Measurements from ENCODE around the gene SUSD5. TPM values are rescaled to one million over a fixed set of nuclear protein-coding genes. Genes with fewer than 3 reads are reported as not detected.
"Not testable (repeated sequence)": the region's sequence is repeated elsewhere in the genome, so short reads cannot be mapped to it uniquely, and the experiment has no call there.

Gene SUSD5
- total RNA-seq, 4 donors from 2014 or later = 0.69 to 4.5 (median 2.1) TPM

DNA sequence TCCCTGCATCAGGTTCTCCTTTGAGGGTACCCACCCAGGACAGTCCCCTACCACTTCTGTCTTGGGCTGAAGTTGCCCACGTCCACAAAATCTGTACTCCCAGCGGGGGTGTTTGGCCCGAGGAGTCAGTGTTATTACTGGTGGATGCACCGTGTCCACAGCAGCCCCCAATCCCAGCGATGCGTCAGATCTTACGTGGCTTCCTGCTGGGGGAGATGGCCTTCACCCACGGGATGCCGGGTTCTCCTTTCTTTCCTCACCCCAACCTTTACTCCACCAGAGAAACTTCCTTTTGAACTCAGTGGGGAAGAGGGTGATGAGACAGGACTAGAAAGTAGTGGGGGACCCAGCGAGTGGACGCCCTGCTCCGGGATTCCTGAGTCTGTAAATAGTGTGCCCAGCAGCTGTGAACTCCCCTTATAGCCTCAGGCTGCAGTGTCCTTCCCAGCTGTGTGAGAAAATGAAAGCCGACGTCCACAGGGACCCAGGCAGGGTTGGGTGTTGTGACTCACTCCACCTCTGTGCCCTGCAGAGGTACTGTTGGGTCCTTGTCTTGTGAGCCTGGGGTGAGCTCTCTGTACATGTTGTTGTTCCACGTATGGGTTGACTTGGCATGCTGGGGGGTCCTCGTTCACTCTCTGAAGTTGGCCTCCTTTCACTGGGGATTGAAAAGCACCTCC is 73.2 kb downstream of the SUSD5 start:
- H3K4me1 ChIP-seq = peaks cover 0 to 14% (median 0%) of the 10 kb centered on the region in 3 donors
- no peaks in the 10 kb centered on the region for H3K9me3 ChIP-seq
- TF ChIP-seq, protein P1, sequence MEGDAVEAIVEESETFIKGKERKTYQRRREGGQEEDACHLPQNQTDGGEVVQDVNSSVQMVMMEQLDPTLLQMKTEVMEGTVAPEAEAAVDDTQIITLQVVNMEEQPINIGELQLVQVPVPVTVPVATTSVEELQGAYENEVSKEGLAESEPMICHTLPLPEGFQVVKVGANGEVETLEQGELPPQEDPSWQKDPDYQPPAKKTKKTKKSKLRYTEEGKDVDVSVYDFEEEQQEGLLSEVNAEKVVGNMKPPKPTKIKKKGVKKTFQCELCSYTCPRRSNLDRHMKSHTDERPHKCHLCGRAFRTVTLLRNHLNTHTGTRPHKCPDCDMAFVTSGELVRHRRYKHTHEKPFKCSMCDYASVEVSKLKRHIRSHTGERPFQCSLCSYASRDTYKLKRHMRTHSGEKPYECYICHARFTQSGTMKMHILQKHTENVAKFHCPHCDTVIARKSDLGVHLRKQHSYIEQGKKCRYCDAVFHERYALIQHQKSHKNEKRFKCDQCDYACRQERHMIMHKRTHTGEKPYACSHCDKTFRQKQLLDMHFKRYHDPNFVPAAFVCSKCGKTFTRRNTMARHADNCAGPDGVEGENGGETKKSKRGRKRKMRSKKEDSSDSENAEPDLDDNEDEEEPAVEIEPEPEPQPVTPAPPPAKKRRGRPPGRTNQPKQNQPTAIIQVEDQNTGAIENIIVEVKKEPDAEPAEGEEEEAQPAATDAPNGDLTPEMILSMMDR (IDR thresholded peaks at IDR 0.05) = no peak
- TF ChIP-seq POLR2AphosphoS5 (IDR thresholded peaks at IDR 0.05) (no peak), POLR2A (IDR thresholded peaks at IDR 0.05) (no peak), EP300 (IDR thresholded peaks at IDR 0.05) (no peak)
- H3K27ac ChIP-seq = no peak overlapping the region
- ATAC-seq = no peak
- peaks cover 0 to 60% of the 10 kb centered on the region in 2 donors for H3K36me3 ChIP-seq
- 60 to 100% methylated on average over 1 of the region's 16 CpGs for WGBS, 2 donors (ENCODE audit: low coverage in 1 of 2)
- no peak overlapping the region for H3K4me3 ChIP-seq
- H3K27me3 ChIP-seq = no peaks in the 10 kb centered on the region

DNA sequence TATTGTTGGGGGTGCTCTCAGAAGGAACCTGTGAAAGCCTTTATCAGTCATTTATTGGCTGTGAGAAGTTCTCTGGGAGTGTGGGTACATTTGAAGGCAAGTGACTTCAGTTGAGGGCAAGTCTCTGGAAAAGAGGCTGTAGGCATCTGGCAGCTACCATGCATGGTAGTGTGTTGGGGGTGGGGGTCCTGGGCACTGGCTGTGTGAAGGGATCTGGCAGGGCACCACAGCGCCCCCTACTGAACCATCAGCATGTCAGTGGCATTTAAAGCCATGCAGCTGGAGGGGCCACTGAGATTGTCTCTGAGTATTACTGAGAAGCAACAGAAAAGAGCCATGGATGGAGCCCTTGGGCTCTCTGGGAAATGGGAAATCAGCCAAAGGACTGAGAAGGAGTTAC is 74.2 kb downstream of the SUSD5 start:
- H3K27me3 ChIP-seq = no peaks in the 10 kb centered on the region
- no peak for TF ChIP-seq POLR2AphosphoS5 (IDR thresholded peaks at IDR 0.05)
- TF ChIP-seq POLR2A (IDR thresholded peaks at IDR 0.05) = no peak
- no peak for TF ChIP-seq EP300 (IDR thresholded peaks at IDR 0.05)
- TF ChIP-seq, protein P1 (IDR thresholded peaks at IDR 0.05) = no peak
- no peak overlapping the region for H3K27ac ChIP-seq
- H3K9me3 ChIP-seq = no peaks in the 10 kb centered on the region
- ATAC-seq = no peak
- 20% methylated on average over 1 of the region's 1 CpG; no CpG with 5 or more reads in 1 of the 2 donors for WGBS, 2 donors (ENCODE audit: low coverage in 1 of 2)
- H3K4me1 ChIP-seq = peaks cover 0 to 23% (median 0%) of the 10 kb centered on the region in 3 donors
- no peak overlapping the region for H3K4me3 ChIP-seq
- H3K36me3 ChIP-seq = peaks cover 0 to 68% of the 10 kb centered on the region in 2 donors

DNA sequence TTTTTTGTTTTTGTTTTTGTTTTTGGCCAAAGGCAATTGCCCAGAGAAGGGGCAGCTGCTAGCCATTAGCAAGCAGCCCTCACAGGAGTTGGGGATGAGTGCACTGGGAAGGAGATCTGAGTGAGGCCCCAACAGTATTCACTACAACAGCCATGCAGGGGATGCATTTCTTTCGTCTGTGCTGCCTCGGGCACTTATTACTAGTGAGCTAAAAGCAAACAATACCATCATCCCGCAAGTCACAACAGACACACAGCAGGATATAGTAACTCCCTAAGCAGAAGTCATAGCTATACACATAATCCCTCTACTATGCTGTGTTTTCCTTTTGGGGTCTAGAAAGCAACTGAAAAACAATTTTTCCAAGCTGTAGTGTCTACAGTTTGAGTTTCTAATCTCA is 77.6 kb downstream of the SUSD5 start:
- Histone ChIP-seq H3K4me1 (peaks cover 0 to 9% (median 0%) of the 10 kb centered on the region in 3 donors), H3K36me3 (peaks cover 0 to 93% of the 10 kb centered on the region in 2 donors), H3K27me3 (no peaks in the 10 kb centered on the region), H3K9me3 (no peaks in the 10 kb centered on the region), H3K4me3 (no peak overlapping the region), H3K27ac (no peak overlapping the region)
- ATAC-seq = no peak
- TF ChIP-seq POLR2AphosphoS5 (IDR thresholded peaks at IDR 0.05) (no peak), POLR2A (IDR thresholded peaks at IDR 0.05) (no peak)
- WGBS, 2 donors (ENCODE audit: low coverage in 1 of 2) = 80 to 89% methylated on average over 3 of the region's 3 CpGs

DNA sequence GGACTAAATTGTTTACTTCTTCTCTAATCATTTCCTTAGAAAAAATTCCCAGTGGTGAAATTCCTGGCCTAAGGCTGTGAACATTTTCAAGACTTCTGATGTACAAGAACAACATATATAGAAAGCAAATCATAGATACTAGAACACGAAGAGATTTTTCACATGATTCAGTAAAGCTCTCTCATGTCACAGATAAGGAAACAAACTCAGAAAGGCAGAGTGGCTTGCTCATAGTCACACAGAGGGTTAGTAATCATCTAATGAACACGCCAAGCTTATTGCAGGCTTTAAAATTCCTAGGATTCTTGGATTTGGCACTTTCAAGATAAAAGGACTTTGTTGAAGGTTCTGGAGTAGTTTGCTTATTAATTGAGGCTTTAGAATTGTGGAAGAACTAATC is 78.6 kb downstream of the SUSD5 start:
- Histone ChIP-seq H3K27ac (no peak overlapping the region), H3K4me1 (peaks cover 0 to 9% (median 0%) of the 10 kb centered on the region in 3 donors), H3K9me3 (no peaks in the 10 kb centered on the region), H3K4me3 (no peak overlapping the region), H3K27me3 (no peaks in the 10 kb centered on the region), H3K36me3 (peaks cover 0 to 91% of the 10 kb centered on the region in 2 donors)
- WGBS, 2 donors (ENCODE audit: low coverage in 1 of 2) = 32 to 44% methylated on average over 2 of the region's 2 CpGs
- TF ChIP-seq POLR2A (IDR thresholded peaks at IDR 0.05) (no peak), EP300 (IDR thresholded peaks at IDR 0.05) (no peak), POLR2AphosphoS5 (IDR thresholded peaks at IDR 0.05) (no peak)
- TF ChIP-seq, protein P1 (IDR thresholded peaks at IDR 0.05) = no peak
- ATAC-seq = no peak

DNA sequence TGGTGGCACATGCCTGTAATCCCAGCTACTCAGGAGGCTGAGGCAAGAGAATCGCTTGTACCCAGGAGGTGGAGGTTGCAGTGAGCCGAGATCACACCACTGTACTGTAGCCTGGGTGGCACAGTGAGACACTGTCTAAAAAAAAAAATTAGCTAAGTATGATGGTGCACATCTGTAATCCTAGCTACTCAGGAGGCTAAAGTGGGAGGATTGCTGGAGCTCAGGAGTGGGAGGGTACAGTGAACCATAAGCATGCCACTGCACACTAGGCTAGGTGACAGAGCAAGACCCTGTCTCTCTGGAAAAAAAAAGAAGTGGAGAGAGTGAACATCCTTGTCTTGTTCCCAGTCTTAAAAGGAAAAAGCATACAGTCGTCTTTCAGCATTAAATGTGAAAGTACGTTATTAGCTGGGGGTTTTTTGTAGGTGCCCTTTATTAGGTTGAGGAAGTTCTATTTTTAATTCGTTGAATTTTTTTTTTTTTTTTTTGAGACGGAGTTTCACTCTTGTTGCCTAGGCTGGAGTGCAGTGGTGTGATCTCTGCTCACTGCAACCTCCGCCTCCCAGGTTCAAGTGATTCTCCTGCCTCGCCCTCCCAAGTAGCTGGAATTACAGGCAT is 79.5 kb downstream of the SUSD5 start:
- not testable (repeated sequence) for H3K9me3 ChIP-seq, ATAC-seq, H3K4me1 ChIP-seq, H3K27me3 ChIP-seq, H3K4me3 ChIP-seq, H3K27ac ChIP-seq
- H3K36me3 ChIP-seq = peaks cover 2 to 91% of the 10 kb centered on the region in 2 donors
- WGBS, 2 donors (ENCODE audit: low coverage in 1 of 2) = 78 to 90% methylated on average over 4 to 8 of the region's 8 CpGs

DNA sequence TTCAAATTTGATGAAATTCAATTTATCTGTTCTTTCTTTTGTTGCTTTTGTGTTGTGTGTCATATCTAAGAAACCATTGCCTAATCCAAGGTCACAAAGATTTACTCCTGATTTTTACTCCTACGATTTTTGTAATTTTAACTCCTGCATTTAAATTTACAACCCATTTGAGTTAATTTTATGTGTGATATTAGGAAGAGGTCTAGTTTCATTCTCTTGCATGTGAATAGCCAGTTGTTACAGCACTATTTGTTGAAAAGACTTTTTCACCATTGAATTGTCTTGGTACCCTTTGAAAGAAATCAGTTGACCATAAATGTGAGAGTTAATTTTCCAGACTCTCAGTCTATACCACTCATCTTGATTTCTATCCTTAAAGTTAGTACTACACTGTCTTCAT is 80.9 kb downstream of the SUSD5 start:
- Histone ChIP-seq H3K9me3 (no peaks in the 10 kb centered on the region), H3K4me1 (peaks cover 0 to 9% (median 0%) of the 10 kb centered on the region in 3 donors), H3K27me3 (no peaks in the 10 kb centered on the region), H3K4me3 (no peak overlapping the region), H3K27ac (no peak overlapping the region), H3K36me3 (peaks cover 4 to 91% of the 10 kb centered on the region in 2 donors)
- TF ChIP-seq EP300 (IDR thresholded peaks at IDR 0.05) (no peak), POLR2A (IDR thresholded peaks at IDR 0.05) (no peak), POLR2AphosphoS5 (IDR thresholded peaks at IDR 0.05) (no peak)
- ATAC-seq = no peak
- 64 to 88% methylated on average over 1 of the region's 1 CpG for WGBS, 2 donors (ENCODE audit: low coverage in 1 of 2)

All from gastroesophageal sphincter (tissue), 4 donors.